ENCODE data around the gene TK1. TPM values are rescaled to one million over a fixed set of nuclear protein-coding genes. Genes with fewer than 3 reads are reported as not detected.

TK1 gene
- total and polyA plus RNA-seq, 2 donors (not counting 1 experiment from before 2014, with no cell fraction given) = 2.2 to 3.8 TPM

DNA sequence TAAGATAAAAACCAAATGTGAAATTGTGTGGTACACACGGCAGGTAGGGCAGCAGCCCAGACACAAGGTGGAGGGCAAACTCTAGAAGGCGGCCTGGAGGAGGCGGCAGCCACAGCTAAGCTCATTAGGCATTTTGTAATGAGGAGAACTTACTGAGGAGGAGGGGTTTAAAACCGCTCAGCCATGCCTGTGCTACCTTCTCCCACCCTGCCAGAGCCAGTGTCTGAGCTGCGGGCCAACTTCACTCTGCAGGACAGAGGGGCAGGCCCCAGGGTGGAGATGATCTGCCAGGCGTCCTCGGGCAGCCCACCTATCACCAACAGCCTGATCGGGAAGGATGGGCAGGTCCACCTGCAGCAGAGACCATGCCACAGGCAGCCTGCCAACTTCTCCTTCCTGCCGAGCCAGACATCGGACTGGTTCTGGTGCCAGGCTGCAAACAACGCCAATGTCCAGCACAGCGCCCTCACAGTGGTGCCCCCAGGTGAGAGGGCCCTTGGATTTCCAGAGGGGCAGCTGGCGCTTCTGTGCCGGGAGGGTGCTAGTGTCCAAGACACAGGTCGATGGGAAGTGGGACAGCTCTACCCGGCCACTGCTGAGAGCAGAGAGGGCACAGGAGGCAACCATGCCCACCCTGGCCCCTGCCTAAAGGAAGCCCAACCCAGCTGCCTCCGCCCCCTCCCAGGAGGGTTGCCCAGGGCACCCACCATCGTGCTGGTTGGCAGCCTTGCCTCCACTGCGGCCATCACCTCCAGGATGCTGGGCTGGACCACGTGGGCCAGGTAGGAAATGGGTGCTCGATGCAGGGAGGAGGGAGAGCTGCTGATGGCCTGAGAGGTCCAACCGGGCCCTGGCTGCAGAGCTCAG lies 22.7 kb downstream of the TK1 start:
- ChIA-PET POLR2A (interaction anchor here (1.0 to 1.6 kb wide), 5 partner anchors 8 to 29 kb away, joined by 3 to 4 read pairs (median 3); no protein-coding TSS in a partner anchor), CTCF (interaction anchor here (0.6 to 3.6 kb wide), 4 partner anchors 12 to 28 kb away, joined by 3 to 17 read pairs (median 4); no protein-coding TSS in a partner anchor)
- WGBS (ENCODE audit: insufficient coverage) = 67% methylated on average over 20 of the region's 22 CpGs
- Mint-ChIP-seq H3K27ac (peak overlapping the region; percentile 20), H3K9me3 (ENCODE audit: insufficient read depth) (no peaks in the 10 kb centered on the region), H3K27me3 (no peaks in the 10 kb centered on the region), H3K4me1 (peaks cover 30% of the 10 kb centered on the region), H3K4me3 (no peak overlapping the region)
- no peak for DNase-seq
- H3K27me3 ChIP-seq (replicated peaks in 1 of 4; ENCODE audit: control extremely low read depth in 1 of 4, control insufficient read depth in 3 of 4, insufficient read depth in 4 of 4, low read length in 3 of 4) = no peaks in the 10 kb centered on the region
- no peak overlapping the region for H3K4me3 ChIP-seq (ENCODE audit: control extremely low read depth in 1 of 5, extremely low read depth in 1 of 5, insufficient read depth in 1 of 5, low read depth in 2 of 5, low read length in 4 of 5)
- no peak overlapping the region for H3K9ac ChIP-seq (ENCODE audit: low read length)
- TF ChIP-seq EZH2 (IDR thresholded peaks at IDR 0.05; ENCODE audit: borderline replicate concordance, insufficient read depth, low read depth, low read length, poor library complexity, severe bottlenecking) = no peak
- TF ChIP-seq, protein P1, sequence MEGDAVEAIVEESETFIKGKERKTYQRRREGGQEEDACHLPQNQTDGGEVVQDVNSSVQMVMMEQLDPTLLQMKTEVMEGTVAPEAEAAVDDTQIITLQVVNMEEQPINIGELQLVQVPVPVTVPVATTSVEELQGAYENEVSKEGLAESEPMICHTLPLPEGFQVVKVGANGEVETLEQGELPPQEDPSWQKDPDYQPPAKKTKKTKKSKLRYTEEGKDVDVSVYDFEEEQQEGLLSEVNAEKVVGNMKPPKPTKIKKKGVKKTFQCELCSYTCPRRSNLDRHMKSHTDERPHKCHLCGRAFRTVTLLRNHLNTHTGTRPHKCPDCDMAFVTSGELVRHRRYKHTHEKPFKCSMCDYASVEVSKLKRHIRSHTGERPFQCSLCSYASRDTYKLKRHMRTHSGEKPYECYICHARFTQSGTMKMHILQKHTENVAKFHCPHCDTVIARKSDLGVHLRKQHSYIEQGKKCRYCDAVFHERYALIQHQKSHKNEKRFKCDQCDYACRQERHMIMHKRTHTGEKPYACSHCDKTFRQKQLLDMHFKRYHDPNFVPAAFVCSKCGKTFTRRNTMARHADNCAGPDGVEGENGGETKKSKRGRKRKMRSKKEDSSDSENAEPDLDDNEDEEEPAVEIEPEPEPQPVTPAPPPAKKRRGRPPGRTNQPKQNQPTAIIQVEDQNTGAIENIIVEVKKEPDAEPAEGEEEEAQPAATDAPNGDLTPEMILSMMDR (IDR thresholded peaks at IDR 0.05) = no peak
- no peak overlapping the region for H3K4me2 ChIP-seq (replicated peaks; ENCODE audit: low read depth, low read length, poor library complexity, severe bottlenecking)
- peaks cover 4% of the 10 kb centered on the region for H4K20me1 ChIP-seq (ENCODE audit: control insufficient read depth, insufficient read depth, low read length, poor library complexity, severe bottlenecking)
- H3K9me3 ChIP-seq (ENCODE audit: control extremely low read depth in 1 of 3, control insufficient read depth in 2 of 3, insufficient read depth in 1 of 3, low read length in 2 of 3) = no peaks in the 10 kb centered on the region
- peaks cover 21% of the 10 kb centered on the region for H3K79me2 ChIP-seq (ENCODE audit: control insufficient read depth, insufficient read depth, low read length)
- intact Hi-C loops (cut with micrococcal nuclease) = no loop called here
- H3K36me3 ChIP-seq (replicated peaks in 1 of 2; ENCODE audit: control extremely low read depth in 1 of 2, control insufficient read depth in 1 of 2, extremely low read depth in 1 of 2, insufficient read depth in 2 of 2, low read length in 1 of 2) = no peaks in the 10 kb centered on the region
- no peak overlapping the region for H3K27ac ChIP-seq (ENCODE audit: low read length in 2 of 2)
- ATAC-seq (ENCODE audit: low read depth) = no peak
- H3K4me1 ChIP-seq (ENCODE audit: control insufficient read depth in 2 of 2, insufficient read depth in 2 of 2, low read length in 2 of 2) = peaks cover 14 to 31% of the 10 kb centered on the region in 2 donors
- no peak overlapping the region for H2AFZ ChIP-seq (ENCODE audit: insufficient read depth, low read depth, low read length, poor library complexity, severe bottlenecking)
